NCI-H2081 (cell line): ENCODE measurements around the gene APEH.
"Not testable (repeated sequence)": the region's sequence is repeated elsewhere in the genome, so short reads cannot be mapped to it uniquely, and the experiment has no call there.

ENCODE experiments used
- DNase-seq, 2 experiments: peaks; one replicate each; lab custom pipeline; 2025; lab: John Stamatoyannopoulos, UW

The APEH gene

DNA sequence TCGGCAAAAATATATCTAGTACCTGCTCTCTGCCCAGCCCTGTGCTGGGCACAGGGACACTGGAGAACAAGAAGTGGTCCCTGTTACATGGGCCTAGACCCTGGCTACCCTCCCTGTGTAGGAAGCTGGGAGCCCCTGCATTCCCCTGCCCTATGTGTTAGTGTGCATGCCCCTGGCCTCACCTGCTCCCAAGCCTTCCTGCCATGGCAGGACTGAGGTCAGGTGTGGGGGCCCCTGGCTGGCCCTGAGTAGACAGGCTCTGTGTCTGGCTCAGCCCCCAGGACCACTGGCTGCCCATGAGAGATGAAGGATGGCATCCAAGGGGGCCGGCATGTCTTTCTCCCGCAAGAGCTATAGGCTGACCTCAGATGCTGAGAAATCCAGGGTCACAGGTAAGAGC is 16.7 kb downstream of the APEH start:
- not testable (repeated sequence) for DNase-seq

DNA sequence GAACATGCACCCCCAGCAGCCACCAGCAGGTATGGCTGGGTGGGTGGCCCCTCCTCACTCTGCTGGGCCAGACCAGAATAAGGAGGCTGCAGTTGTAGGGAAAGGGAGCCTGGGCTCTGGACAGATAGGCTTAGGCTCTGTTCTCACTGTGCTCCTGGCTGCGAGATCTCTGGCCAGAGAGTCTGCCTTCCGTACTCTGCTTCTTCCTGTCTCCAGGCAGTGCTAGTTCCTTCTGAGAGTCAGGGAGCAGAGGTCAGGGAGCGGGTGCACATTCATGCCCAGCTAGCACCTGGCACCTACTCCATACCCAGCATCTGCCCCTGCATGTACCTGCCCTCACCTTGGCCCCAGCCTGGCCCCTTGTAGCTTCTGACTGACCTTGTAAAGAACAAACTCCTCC is 17.3 kb downstream of the APEH start:
- not testable (repeated sequence) for DNase-seq

DNA sequence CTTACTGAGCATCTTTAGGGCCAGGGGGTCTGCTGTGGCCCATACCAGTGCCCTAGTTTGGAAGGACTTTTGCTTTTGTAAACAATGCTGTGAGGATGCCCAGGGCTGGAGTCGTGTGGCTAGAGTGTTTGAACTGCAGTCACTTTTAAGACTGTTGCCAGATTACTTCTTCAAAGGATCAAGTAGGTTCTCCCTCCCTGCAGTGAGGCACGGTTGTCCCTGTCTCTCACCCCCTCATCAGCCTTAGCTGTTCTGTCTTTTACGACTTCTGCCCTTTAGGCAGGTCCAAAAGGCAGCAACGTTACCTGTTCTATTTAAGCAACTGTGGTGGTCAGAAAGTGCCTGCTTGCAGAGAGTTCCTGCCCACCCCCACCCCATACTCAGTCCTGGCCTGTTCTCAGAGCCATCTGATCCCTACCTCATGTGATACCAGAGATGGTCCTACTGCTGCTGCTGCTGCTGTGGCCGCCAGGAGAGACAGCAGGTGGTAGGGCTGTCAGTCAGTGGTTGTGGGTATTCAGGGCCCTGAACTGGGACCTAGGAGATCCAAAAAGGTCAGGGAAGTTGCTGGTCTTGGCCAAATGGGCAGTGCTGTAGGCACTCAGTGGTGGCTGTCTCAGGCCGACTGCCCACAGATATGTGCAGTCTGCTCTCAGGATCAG is 20.4 kb downstream of the APEH start:
- DNase-seq: not testable (repeated sequence)

DNA sequence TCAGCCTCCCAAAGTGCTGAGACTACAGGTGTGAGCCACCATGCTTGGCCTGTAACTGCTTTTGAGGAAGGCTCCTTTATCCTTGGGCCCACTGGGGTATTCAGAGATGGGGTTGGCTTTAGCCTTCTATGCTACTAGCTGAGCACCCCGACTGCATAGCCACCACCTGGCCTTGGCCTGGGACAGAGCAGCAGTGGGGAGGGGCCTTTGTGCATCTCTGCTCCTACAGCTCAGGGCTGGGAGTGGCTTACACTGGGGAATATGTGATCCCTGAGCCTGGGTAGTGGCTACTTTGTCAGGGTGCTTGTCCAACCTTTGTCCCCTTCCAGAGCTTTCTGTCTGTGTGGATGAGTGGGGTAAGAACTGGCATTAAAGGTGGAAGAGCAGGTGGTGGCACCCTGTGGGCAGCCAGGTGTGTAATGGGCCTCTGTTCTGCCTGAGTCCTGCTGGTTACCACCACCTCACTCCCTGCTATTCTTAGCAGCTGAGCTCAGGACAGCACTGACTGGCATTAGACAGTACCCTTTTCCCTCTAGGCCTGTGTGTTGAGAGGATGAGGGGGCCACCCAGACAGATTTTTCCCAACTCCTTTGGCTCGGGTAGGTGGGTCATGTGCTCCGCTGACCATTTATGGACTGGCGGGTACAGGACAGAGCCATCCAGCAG is 21.3 kb downstream of the APEH start:
- DNase-seq: not testable (repeated sequence)

DNA sequence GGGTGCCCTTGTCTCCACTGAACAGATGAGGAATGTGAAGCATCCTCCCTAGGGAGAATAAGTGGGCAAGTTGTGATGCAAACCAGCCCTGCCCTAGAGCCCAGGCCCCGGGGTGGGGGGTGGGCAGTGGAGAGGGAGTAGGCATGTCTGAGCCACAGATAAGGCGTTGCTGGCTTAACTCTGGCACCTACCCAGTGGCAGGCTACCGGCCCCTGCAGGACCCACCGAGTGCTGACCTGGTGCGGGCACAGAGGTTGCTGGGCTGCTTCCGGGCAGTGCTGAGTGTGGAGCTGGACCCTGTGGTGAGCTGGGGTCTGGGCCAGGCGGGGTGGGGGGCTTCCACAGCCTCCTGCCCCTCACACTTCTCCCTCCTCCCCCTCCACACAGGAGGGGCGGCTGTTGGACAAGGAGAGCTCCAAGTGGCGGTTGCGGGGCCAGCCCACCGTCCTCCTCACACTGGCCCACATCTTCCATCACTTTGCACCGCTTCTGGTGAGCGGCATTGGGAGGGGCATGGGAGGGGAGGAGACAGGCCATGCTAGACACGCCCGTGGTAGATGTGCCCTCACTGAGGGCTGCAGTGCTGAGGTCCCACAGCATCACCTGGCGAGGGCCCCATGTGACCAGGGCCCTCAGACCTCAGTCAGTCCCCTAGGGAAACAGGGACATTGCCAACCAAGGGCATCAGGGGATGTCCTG is 25.3 kb downstream of the APEH start:
- DNase-seq: no peak

DNA sequence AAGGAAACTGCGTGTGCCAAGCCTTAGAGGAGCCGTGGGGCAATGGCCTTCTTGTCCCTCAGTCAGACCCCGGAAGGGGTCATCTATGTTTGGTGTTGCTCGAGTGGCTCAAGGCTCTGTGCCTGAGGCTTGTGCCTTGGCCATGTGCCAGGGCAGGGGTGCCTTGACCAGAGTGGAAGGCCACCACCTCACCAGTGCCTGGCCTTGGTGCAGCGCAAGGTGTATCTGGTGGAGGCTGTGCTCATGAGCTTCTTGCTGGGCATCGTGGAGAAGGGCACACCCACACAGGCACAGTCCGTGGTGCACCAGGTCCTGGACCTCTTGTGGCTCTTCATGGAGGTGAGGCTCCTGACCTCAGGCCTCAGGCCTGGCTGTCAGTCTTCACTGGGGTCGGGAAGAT is 25.9 kb downstream of the APEH start:
- DNase-seq: no peak

DNA sequence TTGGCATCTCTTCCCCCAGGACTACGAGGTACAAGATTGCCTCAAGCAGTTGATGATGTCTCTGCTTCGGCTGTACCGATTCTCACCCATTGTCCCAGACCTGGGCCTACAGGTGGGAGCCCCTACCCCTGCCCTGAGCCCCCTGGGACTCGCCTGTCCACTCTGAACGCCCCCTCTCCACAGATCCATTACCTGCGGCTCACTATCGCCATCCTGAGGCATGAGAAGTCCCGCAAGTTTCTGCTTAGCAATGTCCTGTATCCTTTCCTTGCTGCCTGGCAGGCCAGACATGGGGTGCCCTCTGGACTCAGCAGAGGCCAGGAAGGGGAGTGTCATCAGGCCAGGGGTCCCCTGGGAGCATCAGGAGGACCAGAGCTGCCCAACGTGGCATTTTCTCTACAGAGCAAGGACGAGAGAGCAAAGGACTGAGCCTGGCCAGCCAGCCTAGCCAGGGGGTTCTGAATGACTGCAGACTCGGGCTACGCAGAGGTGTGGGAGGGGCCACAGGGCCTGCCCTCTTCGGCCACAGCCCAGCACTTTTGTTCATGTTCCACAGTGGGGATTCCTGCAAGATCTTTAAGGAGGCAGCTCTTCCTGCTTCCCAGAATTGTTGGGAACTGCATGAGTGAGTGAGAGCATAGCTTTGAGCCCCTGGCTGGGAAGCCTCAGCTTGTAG is 26.4 kb downstream of the APEH start:
- no peak for DNase-seq

DNA sequence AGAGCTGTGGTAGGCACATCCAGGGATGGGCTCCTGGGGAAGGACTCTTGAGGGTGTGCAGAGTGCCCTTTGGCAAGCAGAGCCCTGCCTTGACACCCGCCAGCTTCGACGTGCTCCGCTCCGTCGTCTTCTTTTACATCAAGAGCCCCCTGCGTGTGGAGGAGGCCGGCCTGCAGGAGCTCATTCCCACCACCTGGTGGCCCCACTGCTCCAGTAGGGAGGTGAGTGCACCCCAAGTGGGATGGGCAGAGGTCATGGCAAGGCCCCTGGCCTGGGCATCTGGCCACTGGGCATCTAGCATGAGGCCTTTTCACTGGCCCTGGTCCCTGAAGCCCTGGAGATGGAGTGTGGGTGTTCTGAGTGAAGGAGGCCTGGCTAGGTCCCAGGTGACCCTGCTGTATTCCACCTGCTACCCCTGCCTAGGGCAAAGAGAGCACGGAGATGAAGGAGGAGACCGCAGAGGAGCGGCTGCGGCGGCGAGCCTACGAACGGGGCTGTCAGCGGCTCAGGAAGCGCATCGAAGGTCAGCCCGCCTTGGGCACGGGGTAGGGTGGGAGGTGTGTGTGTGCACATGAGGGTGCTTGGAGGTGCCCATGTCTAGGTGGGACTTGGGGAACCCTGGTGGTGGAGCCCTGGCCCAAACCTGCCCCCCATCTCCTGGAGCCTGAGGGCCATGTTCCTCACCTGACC is 27.4 kb downstream of the APEH start:
- no peak for DNase-seq

DNA sequence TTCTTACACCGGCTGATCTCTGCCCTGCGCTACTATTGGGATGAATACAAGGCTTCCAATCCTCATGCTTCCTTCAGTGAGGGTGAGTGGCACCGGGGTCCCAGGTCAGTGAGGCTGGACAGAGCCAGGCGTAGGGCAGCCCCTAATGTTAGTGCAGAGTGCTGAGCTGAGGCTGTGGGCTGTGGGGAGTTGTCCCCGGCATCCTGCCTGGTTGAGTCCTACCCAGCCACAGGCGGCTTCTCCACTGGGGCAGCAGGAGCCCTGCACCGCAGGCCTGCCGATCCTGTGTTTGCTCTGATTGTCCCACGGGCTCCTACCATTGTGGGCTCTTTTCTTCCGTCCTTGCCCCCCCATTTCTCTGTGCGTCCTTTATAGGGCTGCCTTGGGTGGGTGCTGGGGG is 28.5 kb downstream of the APEH start:
- no peak for DNase-seq

DNA sequence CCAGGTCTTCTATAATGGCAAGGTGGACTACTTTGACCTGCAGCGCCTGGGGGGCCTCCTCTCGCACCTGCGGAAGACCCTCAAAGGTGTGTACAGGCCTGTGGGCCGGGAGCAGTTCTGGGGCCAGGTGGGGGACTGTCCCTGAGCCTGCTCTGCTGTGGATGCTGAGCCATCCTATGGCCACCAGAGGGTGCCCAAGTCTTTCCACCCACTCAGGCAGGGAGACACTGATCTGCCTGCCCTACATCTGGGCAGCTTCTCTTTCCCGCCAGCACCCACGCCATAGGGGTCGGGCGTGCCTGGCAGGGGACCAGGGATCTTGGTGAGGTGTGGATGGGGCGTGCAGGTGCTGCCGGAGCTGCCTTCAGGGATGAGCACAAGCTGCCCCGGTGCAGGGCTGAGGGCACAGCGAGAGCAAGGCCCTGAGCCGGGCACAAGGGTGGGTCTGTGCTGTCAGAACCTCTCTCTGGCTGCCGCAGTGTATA is 29.3 kb downstream of the APEH start:
- DNase-seq: peak; percentile 67 to 74

DNA sequence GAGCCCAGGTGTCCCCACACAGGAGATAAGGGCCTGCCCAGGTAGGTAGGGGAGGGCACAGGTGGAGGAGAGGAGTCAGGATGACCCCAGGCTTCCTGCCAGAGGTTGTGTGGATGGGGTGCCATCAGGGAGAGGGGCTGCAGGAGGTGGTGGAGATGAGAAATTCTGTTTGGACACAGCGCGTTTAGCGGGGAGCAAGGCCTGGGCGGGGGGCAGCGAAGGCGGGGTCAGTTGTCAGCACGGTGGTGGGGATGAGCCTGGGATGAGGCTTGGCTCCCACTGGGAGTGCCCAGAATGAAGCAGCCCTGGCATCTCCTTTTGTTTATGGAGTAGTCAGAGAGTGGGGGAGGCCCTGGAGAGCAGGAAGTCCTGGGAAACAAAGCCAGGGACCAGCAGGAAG is 29.8 kb downstream of the APEH start:
- DNase-seq: no peak

DNA sequence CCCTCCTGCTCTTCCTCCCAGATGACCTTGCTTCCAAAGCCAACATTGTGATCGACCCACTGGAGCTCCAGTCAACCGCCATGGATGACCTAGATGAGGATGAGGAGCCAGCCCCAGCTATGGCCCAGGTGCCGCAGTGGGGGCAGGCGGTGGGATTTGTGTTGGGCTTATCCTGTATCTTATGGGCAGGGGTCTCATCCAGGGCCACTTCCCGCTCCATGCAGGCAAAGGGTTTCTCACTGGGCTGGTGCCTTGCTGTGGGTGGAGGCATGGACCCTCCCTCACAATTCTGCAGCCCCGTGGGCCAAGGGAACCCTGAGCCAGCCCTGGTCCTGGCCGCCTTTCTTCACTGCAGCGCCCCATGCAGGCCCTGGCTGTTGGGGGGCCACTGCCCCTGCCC is 30.5 kb downstream of the APEH start:
- DNase-seq: no peak

DNA sequence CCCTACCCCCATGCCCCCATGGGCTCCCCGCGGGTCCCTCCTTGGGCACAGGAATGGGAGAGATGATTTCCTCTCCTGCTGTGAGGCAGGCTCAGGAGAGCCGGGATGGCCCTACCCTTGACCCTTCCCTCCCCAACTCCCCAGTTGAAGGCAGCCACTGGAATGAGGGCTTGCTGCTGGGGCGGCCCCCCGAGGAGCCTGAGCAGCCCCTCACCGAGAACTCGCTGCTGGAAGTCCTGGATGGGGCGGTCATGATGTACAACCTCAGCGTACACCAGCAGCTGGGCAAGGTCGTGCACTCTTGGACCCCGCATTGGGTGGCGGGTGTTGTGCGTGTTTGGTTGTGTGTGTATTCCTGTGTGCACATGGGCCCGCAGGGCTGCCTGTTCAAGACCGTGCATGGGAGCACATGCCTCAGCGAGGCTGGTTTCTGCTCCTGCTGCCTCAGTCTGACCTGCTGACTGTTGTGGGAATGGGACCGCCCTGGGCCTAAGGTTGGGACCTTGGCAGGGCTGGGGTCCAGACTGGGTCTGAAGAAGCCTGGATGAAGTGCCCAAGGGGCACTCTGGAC is 31.3 kb downstream of the APEH start:
- DNase-seq: no peak

DNA sequence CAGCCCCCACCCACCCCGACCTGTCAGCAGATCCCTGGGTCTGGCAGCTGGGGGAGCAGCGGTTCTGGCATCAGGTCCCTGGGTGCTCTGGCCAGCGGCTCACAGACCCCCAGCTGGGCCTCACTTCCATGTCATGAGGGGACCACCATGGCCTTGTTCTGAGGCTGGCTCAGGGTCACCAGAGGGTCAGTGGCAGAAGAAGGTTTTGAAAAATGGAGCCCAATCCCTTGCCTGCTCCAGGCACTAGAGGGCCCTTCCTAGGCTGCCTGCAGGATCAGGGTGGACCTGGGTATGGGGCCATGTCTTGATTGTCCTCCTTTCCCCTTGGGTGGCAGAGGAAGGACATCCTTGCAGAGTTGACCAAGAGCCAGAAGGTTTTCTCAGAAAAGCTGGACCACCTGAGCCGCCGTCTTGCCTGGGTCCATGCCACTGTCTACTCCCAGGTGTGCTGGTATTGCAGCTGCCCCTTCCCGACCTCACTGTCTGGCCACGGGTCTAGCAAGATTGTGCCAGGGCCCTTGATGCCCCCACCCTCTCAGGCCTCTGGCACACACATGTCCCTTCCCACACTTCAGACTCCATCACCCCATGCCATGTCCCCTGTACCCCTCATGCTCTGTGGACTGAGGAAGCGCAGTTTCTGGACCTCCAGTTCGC is 32.4 kb downstream of the APEH start:
- DNase-seq: no peak

DNA sequence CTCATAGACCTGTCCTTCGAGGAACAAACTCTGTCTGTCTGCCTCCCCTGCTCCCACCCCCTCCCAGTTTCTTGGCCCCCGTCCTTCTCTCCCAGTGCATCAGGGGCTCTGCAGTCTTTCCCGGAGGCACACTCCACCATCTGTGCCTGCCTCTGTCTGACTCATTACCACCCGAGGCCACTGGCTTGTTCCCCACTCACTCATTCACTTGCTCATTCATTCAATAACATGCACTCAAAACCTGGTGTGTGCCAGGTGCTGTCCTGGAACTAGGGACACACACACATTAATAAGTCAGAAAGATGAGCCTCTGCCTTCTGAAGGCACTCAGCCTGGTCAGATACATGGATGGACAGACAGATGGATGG is 32.9 kb downstream of the APEH start:
- DNase-seq: no peak

DNA sequence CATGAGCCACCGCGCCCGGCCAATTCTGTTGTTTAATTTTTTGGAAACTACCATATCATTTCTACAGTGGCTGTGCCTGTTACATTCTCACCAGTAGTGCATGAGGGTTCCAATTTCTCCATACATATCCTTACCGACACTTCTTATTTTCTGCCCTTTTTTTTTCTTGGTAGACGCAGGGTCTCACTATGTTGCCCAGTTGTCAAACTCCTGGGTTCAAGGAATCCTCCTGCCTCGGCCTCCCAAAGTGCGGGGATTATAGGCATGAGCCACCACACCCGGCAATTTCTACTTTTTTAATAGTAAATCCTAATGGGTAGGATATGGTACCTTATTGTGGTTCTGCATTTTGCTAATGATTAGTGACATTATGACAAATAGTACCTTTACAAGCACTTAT is 35.7 kb downstream of the APEH start:
- no peak for DNase-seq

DNA sequence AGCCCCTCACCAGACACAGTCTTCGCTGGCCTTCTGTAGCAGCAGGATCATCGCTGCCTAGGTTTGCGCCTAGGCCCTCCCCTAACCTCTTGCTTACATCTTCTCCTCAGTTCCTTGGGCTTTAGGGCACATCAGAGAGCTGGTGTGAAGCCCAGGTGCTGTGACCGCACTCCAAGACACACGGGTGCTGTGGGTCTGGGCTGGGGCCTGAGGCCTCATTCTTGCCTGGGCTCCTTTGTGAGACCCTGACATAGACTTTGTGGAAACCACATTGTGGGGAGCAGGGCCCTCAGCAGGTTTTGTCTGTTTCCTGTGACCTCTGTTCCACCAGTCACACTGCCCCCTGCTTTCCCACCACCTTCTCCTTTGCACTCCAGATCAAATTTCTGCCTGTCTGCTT is 37.3 kb downstream of the APEH start:
- DNase-seq: no peak

DNA sequence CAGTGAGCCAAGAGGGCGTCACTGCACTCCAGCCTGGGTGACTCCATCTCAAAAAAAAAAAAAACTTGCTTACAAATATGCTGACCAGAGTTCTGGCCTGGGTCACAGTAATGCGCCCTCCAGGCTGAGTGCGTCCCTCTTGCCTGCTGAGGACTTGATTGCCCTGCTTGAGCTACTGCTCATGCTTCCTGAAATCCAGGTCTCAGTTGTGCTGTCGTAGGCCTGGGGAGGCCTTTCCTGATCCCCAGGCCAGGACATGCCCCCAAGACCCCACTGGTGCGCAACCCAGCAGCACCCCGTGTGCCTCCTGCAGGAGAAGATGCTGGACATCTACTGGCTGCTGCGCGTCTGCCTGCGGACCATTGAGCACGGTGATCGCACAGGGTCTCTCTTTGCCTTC is 38.0 kb downstream of the APEH start:
- DNase-seq: no peak

DNA sequence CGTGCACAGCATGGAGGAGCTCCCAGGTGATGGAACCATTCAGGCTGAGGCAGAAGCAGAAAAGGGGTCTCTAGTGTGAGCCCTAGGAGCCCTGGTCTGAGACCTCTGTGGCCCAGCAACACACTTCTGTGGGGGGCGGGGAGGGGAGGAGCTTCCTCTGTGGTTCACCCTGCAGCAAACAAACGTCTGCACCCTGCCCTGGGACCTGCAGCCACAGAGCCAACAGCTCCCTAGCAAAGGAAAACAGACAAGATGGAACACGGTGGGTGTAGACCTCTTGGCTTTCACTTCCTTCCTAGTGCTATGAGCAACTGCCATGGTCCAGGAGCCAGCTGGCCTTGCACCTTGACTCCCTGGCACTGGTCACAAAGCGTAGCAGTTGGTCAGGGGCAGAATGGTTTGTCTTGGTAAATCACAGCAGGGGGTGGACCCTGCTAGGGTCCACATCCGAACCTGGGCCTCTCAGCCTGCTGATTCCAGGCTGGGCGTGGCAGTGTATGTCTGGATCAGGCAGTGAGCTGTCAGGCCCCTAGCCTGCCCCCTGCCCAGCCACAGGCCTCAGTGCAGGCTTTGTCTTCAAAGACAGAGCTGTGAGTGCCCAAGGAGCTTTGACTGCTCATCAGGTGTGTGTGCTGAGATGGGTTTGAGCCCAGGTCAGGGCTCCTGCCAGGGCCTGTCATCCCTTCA is 38.6 kb downstream of the APEH start:
- DNase-seq: no peak

DNA sequence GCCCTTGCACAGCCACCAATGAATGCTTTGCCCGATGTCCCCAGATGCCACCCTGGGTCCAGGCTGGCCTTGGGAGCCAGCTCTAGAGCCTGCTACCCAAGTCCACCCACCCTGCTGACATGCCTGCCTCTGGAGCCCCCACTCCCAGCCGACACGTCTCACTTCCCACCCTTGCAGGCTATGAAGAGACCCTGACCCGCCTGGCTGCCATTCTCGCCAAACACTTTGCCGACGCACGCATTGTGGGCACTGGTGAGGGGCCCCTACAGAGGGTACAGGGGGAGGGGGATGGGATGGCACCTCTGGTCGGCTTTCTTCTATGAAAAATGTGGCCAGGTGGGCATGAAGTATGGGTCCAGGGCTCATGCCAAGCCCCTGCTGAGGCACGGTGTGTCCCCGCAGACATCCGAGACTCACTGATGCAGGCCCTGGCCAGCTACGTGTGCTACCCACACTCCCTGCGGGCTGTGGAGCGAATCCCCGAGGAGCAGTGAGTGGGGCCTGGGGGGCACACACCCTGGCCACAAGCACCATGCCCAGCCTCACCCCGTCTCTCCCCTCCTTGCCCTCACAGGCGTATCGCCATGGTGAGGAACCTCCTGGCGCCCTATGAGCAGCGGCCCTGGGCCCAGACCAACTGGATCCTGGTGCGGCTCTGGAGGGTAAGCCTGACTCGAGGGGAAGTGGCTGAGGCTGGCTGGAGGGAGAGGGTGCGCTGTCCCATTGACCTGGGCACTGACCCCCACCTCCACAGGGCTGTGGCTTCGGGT is 39.4 kb downstream of the APEH start:
- DNase-seq: no peak
